ENCODE measurements around the gene RFTN1.
"Not testable (repeated sequence)": the region's sequence is repeated elsewhere in the genome, so short reads cannot be mapped to it uniquely, and the experiment has no call there.

The RFTN1 gene

DNA sequence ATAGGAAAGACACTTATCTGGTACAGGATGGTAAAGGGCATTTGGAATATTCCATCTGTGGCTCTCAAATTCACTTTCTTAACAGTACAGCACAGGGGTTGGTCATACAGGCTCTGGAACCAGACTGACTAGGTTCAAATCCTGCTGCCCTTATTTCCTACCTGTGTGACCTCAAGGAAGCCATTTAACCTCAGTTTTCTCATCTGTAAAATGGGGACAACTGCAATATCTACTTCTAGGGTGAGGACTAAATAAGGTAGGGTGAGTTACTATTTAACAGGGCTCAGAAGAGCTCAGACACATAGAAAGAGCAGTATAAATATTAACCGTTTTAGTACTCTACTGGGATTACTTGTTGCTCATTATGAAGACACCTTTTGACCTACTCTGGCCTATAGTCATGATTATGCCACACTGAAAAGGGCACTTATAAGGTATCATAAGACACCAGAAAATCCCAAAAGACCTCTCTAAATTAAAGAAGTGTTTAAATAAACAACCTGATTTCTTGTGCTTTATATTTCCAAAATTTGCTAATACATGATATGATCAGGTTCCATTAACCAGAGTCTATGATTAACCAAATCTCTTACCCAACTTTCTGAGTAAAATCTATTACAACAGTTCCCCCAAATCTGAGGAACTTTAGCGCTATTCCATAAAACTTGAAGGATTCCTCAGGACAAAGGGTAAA, 6.5 kb downstream of the RFTN1 start:
- DNase-seq (ENCODE audit: low read depth in 2 of 2) = no peak

DNA sequence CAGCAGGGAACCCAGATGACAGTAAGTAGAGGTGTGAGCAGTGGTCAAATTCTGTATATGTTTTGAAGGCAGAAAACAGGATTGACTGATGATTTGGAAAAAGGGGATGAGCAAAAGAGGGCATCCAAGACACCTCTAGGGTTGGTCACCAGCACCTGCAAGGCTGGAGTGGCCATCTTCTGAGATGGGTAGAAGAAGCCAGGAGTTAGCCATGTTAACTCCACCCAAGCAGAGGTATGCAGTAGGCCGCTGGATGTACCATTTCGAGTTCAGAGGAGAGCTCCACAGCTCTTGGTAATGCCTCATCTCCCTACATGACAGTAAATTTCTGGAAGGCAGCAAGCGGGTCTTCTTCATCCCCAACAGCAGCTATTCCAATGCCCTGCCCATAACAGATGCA, 7.0 kb downstream of the RFTN1 start:
- no peak for DNase-seq (ENCODE audit: low read depth in 2 of 2)

DNA sequence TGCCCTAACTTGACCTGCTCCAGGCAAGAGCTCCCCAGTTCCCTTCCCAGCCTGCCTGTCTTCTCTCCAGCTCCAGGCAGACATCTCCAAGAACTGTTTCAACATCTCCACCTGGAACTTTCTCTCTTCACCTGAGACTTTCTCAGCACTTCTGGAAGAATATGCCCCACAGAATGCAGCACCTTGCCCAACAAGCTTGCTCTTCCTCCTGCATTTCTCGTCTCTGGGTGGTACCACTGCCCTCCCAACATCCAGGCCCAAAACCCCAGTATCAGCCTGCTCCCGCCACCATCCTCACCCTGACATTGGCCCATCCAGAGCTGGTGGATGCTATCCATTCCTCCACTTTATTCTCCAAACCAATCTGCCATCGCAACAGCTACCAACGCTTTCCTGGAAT, 8.8 kb downstream of the RFTN1 start:
- DNase-seq (ENCODE audit: low read depth in 2 of 2) = no peak

DNA sequence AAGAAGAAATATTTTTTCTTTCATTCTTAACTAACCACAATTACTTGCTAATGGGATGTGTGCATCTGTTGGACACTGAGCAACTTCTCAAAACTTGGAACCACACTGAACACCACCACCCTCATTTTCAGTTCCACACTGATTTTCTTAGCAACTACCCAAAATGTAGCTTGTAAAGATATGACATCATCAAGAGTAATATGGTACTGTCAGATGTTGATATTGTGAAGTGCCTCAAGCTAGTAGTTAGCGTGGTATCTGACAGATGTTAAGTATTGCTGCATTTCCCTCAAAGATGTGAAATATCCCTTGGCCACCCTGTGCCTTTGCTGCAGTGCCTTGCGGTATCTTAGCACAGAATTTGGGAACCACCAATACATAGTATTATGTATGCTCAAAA, 9.3 kb downstream of the RFTN1 start:
- no peak for DNase-seq (ENCODE audit: low read depth in 2 of 2)

DNA sequence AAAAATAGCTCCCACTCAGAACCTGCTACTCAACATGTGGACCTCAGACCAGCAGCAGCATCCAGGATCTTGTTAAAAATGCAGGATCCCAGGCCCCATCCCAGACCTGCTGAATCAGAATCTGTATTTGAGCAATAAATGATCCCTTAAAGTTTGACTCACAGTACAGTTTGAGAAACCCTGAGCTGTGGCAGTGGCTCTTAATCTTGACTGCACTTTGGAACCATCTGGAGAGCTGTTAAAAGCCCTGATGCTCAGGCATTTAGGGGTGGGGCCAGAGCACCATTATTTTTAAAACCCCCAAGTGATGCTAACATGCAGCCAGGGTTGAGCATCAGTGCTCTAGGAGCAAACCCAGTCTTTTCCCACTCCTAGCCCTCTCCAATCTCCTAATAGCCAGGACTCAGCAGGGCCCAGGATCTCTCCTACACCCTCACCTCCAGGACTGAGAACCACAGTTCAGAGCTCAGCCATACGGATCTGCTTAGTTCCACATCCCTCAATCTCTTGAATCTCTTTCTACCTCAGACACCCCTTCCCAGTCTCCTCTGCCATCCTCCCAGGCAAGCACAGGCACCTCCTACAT, 10.2 kb downstream of the RFTN1 start:
- no peak for DNase-seq (ENCODE audit: low read depth in 2 of 2)

DNA sequence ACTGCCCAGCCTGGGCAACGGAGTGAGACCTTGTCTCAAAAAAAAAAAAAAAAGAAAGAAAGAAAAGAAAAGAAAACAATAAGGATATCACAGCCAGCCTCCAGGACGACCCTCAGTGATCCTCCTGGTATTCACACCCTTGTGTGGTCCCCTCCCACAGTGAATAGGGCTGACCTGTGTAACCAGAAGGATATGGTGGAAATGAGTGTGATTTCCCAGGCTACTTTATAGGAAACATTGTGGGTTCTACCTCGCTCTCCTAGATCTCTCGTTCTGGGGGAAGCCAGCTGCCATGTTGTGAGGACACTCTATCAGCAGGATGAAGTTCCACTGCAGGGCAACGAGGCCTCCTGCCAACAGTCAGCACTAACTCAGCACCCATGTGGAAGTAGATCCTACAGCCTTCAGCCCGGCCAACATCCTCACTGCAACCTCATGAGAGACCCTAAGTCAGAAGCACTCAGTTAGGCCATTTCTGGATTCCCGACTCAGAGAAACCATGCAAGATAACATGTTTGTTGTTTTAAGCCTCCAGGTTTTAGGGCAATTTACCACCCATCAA, 11.1 kb downstream of the RFTN1 start:
- no peak for DNase-seq (ENCODE audit: low read depth in 2 of 2)

DNA sequence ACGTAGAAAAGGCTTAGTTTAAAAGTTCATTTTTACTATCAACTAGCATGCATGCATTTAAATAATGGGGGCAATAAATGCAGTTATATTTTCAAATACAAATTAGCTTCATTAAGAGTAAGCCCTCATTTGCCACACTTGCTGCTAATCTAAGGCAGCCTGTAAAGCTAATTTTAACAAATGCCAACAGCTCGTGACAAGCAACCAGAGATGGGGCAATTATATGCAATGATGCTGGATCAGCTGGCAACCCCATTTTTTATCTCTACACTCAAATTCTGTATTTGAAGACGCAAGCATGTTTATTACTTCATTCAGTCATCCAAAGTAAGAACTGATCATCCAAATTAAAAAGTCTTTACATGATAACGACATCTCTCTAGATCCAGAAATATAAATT, 12.1 kb downstream of the RFTN1 start:
- no peak for DNase-seq (ENCODE audit: low read depth in 2 of 2)

DNA sequence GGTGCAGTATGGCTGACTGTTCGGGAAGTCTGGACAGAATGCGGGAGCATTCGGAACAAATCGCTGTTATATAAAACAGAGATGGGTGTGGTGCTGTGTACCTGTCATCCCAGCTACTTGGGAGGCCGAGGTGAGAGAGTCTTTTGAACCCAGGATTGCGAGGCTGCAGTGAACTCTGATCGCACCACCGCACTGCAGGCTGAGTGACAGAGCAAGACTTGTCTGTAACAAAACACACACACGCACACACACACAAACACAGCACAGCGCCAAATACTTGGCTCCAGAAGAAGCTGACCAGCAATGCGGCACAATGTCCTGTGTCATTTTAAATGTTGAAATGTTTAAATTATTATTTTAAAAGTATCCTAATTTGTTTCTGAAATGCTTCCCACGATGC, 12.6 kb downstream of the RFTN1 start:
- no peak for DNase-seq (ENCODE audit: low read depth in 2 of 2)

DNA sequence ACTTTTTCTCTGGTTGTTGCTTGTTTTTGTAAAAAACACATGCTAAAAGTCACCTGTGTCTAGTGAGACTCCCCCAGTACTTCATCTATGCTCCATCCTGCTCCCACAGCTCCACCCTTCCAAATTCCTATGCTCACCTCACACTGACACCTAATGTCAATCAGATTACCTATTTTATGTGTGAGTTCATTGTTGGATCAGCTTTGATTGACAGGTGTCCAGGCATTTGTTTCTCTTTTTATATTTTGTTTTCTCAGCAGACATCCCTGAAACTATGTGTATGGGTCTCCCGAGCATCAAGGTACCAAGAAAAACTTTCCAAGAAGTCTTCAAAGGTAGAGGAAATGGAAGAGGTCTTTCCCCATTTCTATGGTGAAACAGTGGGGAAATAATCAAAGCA, 13.4 kb downstream of the RFTN1 start:
- no peak for DNase-seq (ENCODE audit: low read depth in 2 of 2)

DNA sequence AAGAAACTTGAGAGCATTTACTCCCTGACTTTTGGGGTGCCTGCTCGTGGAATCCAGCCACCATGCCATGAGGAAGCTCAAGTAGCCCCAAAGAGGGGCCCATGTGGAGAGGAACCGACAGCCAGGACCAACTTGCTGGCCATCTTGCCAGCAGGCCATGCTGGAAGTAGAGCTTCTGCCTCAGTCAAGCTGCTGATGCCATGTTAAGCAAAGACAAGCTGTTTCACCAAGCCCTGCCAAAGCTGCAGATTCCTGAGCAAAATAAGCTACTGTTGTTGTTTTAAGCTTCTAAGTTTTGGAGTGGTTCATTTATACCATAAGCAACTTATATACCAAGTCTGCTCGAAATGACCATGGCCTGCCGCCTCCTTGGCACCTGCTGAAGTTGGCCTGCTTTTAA, 14.1 kb downstream of the RFTN1 start:
- DNase-seq (ENCODE audit: low read depth in 2 of 2) = no peak

DNA sequence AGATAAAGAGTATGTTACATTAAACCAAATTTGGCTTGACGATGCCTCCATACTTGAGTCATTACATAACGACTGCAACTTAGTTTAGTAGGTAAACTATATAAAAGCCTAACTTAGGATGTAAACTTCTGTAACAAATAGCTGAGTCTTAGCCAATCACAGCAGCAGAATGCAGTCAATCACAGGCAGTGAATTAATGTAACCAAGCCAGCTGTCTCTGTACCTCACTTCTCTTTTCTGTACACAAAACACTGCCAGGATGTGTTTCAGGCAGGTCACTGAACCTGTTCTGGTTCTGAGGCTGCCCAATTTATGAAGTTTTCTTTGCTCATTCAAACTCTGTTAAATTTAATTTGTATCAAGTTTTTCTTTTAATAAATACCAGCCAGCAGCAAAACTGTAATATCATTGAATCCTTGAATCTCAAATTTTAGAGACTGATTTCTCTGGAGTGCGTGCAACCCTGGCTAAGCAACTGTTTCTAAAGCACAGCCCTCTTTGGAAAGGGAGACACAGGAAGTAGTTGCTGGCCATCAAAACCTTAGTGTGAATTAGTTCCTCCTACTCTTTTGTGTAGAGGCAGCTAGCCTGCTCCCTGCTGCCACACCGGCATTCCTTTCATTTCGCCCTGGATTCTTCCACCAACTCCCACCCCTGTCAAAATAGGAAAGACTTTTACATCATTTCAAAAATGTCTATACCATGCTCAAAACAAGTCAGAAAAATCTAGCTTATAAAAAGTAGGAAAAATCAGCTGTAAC, 15.2 kb downstream of the RFTN1 start:
- no peak for DNase-seq (ENCODE audit: low read depth in 2 of 2)

DNA sequence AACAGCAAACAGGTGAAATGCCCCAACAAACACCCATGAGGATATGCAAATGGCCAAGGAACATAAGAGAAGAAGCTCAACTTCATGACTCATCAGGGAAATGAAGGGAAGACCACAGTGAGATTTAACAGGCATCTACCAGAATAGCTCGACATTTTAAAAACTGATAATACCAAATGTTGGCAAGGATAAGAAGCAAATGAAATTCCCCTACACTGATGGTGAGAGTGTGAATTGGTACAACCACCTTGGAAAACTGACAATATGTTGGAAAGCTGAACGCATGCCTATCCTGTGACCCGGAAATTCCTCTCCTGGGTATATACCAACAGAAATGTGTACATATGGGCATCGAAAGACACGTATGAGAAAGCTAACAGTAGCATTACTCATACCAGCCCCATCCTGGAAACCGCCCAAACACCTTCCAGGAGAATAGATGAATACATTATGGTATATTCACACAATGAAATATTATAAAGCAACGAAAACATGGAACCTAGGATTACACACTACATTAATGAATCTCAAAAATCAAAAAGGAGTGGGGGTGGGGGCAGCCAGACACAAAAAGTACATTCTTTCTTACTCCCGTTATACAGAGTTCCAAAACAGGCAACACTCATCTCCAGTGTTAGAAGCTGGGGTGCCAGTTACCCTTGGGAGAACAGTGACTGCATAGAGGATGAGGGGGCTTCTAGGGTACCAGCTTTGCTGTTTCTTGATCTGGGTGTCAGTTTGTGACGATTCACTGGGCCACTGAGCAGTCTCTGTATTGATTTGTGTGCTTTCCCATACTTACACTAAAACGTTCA, 16.9 kb downstream of the RFTN1 start:
- DNase-seq (ENCODE audit: low read depth in 2 of 2) = no peak

DNA sequence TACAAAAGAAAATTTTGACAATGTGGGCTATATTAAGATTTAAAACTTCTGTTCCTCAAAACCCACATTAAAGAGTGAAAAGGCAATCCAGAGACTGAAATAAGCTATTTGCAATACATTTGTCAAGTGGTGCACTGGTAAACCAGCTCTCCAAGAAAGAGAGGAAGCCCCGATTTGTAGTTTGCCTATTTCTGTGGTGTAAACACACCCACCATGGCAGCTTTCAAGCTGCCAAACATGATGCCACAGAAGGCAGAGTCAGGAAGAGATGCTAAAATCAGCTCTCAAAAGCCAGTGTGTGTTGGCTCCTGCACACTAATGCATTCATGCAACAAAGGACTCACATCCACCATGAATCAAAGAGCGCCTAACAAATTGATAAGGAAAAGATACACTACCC, 17.5 kb downstream of the RFTN1 start:
- DNase-seq (ENCODE audit: low read depth in 2 of 2) = no peak

DNA sequence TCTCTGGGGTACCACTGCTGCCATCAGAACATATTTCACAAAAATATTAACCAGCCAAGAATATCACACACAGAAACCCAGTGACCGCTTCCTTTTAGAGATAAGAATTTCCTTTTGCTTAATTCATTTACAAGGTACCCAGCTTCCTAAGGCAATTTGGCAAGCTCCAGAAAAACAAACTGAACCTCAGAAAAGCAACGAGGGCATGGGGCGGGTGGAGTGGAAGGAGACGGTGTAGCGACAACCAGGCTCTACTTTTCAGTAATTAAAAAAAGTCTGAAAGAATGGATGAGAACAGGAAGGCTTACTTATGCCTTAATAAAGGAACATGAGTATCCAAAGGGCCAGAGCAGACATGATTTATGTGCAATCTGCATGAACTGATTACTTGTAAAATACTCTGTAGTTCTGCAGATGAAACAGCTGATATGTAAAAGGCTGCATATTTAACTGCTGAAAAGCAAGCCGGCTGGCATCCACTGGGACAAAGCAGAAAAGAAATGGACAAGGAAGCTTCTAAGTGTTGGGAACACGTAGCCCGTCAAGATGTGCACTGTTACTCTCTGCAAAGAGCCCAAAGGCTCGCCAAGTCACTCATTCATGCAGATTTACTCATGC, 18.6 kb downstream of the RFTN1 start:
- DNase-seq (ENCODE audit: low read depth in 2 of 2) = no peak

DNA sequence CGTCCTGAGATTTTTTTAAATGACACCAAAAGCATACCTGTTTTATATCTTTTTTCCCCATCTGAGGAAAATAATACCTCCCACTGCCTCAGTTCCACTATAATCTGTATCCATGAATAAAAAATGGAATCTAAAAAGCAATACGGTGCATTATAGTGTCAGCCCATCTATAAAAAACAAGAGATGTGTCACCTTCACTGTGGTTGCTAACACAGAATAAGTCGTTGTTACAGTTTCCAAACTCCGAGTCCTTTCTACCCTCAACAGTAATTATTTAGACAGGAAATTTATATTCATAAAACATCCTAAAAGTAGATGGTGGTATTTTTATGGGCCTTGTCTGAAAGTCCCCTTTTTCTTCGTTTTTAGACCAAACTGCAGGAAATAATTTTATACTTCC, 19.4 kb downstream of the RFTN1 start:
- DNase-seq (ENCODE audit: low read depth in 2 of 2) = no peak

DNA sequence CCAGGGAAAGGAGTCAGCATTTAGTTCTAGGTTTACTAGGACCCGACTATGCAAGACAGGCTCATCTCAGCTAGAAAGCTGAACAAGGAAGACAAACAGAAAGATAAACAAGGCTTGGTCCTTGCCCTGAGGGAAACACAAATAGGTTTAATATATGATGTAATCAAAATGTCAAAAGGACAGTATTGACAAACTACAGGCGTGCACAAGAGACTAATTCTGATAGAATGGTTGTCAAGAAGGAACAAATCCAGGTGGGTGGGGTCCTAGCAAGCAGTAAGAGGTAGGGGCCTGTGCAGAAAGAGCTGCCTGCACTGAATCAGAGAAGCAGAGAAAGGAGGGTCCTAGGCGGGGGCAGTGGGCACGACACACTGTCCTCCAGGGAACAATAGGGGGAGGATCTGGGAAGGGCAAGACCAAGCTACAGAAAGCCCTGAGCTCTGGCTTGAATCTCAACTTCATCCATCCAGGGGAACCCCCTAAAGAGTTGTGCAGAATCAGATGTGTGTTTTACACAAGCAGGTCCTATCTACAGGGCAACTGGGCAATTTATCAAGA, 23.4 kb downstream of the RFTN1 start:
- no peak for DNase-seq (ENCODE audit: low read depth in 2 of 2)

DNA sequence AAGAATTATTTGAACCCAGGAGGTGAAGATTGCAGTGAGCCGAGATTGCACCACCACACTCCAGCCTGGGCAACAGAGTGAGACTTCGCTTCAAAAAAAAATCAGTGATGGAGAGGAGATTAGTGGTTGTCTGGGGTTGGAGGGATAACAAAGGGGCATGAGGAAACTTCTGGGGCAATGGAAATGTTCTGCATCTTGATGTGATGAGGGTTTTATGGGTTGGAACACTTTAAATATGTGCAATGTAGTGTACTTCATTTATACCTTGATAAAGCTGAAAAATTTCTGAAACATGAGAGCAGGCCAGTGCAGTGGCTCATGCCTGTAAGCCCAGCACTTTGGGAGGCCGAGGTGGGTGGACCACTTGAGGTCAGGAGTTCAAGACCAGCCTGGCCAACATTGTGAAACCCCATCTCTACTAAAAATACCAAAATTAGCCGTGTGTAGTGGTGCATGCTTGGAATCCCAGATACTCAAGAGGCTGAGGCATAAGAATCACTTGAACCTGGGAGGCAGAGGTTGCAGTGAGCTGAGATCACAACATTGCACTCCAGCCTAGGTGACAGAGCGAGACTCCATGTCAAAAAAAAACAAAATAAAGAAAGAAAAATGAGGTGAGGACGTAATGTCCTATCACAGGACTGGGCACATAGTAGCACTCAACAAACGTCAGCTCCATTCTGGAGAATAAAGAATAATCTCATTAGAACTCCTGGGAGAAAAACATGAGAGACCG, 24.0 kb downstream of the RFTN1 start:
- not testable (repeated sequence) for DNase-seq (ENCODE audit: low read depth in 2 of 2)

DNA sequence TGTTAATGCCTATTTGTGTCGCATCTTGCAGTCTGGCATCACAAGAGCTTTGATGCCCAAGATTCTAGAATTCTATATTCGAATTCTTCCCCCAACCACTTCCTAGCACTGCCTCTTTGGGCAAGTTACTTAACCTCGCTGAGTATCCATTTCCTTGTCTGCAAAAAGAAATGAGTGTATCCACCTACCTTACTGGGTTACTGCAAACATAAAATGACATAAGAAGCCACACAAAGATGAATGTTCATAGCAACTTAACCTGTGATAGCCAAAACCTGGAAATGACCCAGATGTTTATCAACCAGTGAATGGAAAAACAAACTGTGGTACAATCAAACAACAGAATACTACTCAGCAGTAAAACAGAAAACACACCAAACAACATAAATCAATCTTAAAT, 24.9 kb downstream of the RFTN1 start:
- DNase-seq (ENCODE audit: low read depth in 2 of 2) = no peak

DNA sequence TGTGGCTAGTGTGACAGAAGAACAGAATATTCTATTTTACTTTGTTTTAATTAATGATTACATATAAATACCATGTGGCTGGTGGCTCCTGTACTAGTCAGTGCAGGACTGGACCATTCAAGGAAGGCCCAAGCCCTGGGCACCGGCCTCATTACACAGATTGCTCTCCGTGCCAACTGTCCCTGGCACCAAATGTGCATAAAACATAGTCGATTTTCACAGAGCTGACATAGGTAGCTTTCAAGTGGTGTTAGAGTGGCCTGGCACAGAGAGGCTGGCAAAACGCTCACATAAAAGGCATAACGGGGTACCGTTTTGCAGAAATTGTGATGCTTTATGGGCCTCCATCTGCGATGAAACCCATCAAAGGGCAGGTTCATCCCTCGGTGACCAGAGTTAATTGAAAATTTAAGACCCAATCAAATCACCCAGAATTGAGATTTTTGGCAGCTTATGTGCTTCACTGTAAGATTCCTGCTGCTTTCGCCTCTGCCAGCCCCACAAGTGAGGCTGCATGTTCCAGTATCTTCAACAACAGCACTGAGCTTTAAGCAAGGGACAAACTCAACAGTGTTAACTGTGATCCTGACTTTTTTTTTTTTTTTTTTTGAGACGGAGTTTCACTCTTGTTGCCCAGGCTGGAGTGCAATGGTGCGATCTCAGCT, 25.9 kb downstream of the RFTN1 start:
- no peak for DNase-seq (ENCODE audit: low read depth in 2 of 2)

DNA sequence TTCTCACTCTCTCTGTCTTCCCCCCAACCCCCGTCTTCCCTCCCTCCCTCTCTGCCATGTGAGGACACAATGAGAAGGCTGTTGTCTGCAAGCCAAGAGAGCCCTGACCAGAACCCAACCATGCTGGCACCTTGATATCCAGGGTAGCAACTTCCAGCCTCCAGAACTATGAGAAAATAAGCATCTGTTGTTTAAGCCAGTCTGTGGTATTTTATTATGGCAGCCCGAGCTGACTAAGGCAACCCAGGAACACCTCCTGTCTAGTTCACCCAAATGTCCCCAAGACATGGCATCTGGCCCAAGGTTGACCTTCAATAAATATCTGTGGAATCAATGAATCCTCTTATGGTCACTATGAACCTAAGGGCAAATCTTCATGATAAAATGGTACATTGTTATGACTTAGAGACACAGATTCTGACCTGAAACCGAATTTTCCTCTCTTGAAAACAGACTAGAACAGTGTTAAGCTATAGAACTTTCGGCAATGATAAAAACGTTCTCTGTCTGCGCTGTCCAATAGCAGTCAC, 26.5 kb downstream of the RFTN1 start:
- DNase-seq (ENCODE audit: low read depth in 2 of 2) = no peak

All from stimulated activated CD8-positive, alpha-beta memory T cell treated with anti-CD3 and anti-CD28 coated beads, Interleukin-7, amount 100 ng/mL, for 1 hour (primary cell).